GM10266 (cell line): Measurements from ENCODE around the gene FBRSL1.

Experiments
- DNase-seq: peaks from one replicate; pipeline ENCODE4 v3.0.0; 2012; ENCODE audit errors: extremely low spot score
- CTCF ChIP-seq: IDR thresholded peaks from 2 replicates; pipeline ENCODE4 v1.5.1; 2012; ENCODE audit warnings: mild to moderate bottlenecking, low read depth; ENCODE audit not compliant: control insufficient read depth, insufficient read depth; ENCODE audit errors: missing control alignments

The FBRSL1 gene

GRCh38 chr12:132543298-132544079 is 53.5 kb downstream of the FBRSL1 start:
- no peak for DNase-seq

GRCh38 chr12:132544080-132544397 is 54.1 kb downstream of the FBRSL1 start:
- no peak for TF ChIP-seq CTCF
- DNase-seq = no peak

More at GRCh38 chr12:132543298-132544079, 53.5 kb downstream of the FBRSL1 start:
- no peak for TF ChIP-seq CTCF

GRCh38 chr12:132544498-132544897 is 54.5 kb downstream of the FBRSL1 start:
- TF ChIP-seq CTCF = no peak

GRCh38 chr12:132545164-132545953 is 55.4 kb downstream of the FBRSL1 start:
- no peak for TF ChIP-seq CTCF
- DNase-seq = no peak

More at GRCh38 chr12:132544498-132544897, 54.5 kb downstream of the FBRSL1 start:
- no peak for DNase-seq

GRCh38 chr12:132545955-132546354 is 56.0 kb downstream of the FBRSL1 start:
- no peak for TF ChIP-seq CTCF
- no peak for DNase-seq

GRCh38 chr12:132546647-132547046 is 56.7 kb downstream of the FBRSL1 start:
- no peak for TF ChIP-seq CTCF
- DNase-seq = no peak

- no peak for TF ChIP-seq CTCF
- no peak for DNase-seq
Observed at GRCh38 chr12:132547205-132547740, 57.3 kb downstream of the FBRSL1 start.
